Measurements from ENCODE around the gene NOL4L.
A peak's percentile ranks its signal among the peaks of the same experiment; 100 is the strongest.

NOL4L gene

DNA sequence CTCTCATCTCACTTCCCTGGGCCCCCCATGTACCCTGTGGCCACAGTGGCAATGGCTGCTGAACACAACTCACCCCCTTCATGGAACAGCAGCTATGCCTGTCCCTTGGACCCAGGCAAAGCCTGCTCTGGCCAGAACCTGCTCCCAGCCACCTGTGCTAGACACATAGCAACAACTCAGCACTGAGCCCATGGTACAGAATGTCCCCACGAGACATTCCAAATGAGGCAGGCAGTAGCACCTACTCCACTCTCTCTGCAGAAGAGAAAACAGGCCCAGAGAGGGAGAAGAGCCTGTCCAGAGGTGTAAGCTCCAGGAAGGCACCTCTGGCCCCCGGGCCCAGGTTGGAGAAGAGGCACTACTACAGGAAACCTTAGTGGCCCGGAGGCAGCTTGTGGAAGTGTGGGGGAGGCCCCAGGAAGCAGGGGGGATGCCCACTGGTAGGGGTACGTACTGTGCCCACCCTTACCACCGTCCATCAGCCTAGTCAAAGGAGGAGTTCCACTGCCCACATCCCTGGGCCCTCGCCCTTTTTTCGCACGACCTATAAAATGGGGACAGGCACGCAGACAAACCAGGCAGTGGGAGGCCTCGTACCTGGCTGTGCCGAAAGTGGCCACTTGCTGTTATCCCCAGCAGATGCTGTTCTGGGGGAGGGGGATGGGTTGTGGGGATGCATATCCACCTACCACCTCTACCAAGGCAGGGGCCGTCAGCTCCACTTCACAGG lies 129.8 kb downstream of the NOL4L start:
- ATAC-seq, result no peak
- H3K27ac Mint-ChIP-seq, result peak overlapping the region; percentile 31
- no peaks in the 10 kb centered on the region for H3K36me3 Mint-ChIP-seq
- no peaks in the 10 kb centered on the region for H3K27me3 Mint-ChIP-seq
- H3K9me3 Mint-ChIP-seq, result no peaks in the 10 kb centered on the region
- H3K4me3 Mint-ChIP-seq, result no peak overlapping the region
- peaks cover 20% of the 10 kb centered on the region for H3K4me1 Mint-ChIP-seq

DNA sequence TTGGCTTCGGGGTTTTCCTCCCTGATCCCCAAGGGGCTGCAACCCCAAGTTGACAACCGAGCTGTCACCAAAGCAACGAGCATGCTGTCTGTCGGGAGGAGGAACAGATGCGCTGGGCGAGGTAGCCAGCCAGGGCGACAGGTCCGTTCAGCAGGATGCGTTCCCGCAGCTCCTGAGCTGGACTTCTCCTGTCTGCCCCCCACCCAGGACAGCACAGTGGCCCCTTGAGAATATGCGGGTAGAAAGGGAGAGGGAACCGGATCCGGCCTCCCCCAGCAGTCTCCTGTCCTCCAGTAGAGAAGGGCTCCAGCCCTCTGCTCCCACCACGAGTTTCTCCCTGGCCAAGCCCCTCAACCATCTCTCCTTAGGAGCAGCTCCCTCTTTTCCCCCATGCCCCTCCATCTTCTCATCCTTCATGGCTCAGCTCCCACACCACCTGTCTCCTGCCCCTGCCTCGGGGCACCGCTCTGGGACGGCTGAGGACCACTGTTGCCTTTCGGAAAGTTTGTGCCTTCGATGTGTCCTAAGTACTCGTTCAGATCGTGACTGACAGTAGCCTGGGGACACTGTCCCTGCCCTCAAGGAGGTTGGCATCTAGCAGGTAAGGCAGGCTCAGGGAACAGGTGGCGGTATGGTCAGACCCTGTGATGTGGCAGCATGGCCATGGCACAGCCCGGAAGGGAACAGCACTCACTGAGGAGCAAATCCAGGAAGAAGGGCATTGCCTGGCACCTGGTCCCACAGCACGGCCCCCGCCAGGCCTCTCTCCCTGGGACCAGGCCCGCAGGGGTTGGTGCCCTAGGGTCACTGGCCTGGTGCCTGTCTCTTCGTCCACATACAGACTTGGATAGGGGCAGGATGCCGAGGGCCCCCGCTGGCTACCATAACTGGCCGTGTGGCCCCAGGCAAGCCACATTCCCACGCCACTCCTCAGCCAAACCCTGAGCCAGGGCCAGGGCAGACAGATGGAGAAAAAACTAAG lies 130.7 kb downstream of the NOL4L start:
- H3K27ac Mint-ChIP-seq, result peak overlapping the region; percentile 31
- no peak overlapping the region for H3K4me3 Mint-ChIP-seq
- H3K36me3 Mint-ChIP-seq, result no peaks in the 10 kb centered on the region
- peaks cover 29% of the 10 kb centered on the region for H3K4me1 Mint-ChIP-seq
- no peak for ATAC-seq
- no peaks in the 10 kb centered on the region for H3K27me3 Mint-ChIP-seq
- H3K9me3 Mint-ChIP-seq, result no peaks in the 10 kb centered on the region

DNA sequence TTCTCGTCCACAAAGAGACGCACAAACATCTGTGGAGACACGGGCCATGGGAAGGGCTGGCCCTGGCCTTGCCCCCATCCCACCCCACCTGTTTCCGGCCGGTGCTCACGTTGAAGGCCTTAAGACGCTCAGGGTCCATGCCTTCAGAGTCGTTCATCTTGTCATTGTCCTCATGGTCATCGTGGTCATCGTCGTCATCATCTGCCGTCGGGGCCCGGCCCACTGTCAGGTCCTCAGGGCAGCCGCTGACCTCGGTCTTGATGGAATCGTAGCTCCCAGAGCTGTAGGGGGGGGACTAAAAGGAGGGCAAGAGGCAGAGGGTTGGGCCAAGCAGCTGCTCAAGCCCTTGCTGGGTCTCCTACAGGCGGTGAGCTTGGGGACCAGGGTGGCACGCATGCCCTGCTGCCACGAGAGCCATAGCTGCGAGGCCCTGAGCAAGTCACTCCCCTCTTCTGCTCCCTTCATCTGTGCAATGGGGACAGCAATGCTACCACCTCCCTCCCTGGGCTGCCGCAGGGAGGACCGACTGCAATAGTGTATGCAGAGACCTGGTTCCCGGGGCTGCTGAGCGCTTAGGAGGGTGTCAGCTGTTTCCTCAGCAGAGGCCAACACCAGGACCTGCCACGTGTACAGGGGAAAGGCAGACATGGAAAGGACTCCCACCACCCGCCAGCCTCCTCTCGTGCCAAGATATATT lies 131.5 kb downstream of the NOL4L start:
- H3K36me3 Mint-ChIP-seq, result no peaks in the 10 kb centered on the region

DNA sequence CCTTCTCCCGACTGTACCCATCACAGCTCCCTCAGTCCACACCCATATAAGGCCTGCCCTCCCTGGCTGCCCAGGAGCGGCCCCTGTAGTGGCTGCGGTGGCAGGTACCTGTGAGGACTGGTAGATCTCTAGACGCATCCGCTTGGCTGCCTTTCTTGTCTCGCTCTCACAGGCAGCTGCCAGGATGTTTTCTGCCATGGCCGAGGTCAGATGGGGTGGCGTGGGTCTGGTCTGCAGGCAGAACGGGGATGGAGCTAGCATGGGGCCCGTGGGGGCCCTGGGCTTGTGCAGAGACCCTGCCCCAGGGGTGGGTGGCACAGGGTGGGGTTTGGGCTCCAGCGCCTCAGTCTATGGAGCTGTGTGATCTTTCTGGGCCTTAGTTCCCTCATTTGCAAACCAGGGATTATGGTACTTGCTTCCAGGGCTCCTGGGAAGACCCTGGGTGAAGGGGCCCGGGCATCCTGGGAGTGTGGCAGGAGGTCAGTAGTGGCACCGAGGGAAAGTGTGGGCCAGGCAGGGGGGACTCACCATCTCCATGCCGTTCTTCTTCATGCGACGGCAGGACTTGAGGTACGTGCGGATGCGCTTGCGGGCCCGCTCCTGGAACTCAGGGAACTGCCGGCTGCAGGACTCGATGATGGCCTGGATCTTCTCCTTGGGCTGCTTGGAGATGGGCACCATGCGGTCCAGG lies 132.2 kb downstream of the NOL4L start:
- no peak overlapping the region for H3K4me3 Mint-ChIP-seq
- ATAC-seq, result no peak
- H3K36me3 Mint-ChIP-seq, result no peaks in the 10 kb centered on the region
- no peaks in the 10 kb centered on the region for H3K9me3 Mint-ChIP-seq
- H3K4me1 Mint-ChIP-seq, result peaks cover 24% of the 10 kb centered on the region
- peak overlapping the region; percentile 22 for H3K27ac Mint-ChIP-seq
- H3K27me3 Mint-ChIP-seq, result no peaks in the 10 kb centered on the region

More for the DNA sequence above, 131.5 kb downstream of the NOL4L start:
- Mint-ChIP-seq H3K4me3 (no peak overlapping the region), H3K27me3 (no peaks in the 10 kb centered on the region), H3K4me1 (peaks cover 31% of the 10 kb centered on the region), H3K27ac (no peak overlapping the region), H3K9me3 (no peaks in the 10 kb centered on the region)
- no peak for ATAC-seq

DNA sequence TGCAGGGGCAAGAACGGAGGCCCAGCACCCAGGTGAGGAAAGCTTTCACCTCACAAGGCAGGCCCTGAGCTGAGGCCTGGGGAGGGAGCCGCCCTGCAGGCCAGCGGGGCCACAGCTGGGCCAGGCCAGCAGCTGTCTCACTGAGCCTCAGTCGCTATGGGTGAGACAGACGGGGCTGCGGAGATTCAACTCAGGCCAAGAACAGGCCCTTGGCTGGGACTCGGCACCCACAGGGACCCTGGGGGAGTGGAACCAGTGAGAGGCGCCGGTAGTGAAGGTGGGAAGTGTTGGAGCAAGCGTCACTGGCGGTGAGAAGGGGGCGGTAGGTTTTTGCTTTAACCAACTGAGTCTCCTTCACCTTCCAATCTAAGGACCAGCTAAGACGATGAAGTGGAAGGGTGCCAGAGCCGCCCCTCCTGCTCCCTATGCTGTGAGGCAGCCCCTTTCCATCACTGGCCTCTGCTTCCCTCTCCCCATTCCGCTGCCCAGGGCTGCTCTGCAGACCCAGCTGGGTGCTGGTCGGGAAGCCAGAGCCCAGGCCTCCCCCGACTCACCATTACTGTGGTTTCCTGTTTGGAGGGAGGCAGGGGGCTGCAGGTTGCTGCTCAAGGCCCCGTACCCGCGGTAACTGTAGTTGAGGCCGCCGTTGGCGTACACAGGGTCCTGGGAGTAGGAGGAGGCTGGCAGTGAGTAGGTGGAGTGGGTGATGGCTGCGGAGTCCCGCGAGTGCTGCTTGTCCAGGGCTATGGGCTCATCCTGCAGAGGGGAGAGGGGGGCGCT lies 133.3 kb downstream of the NOL4L start:
- Mint-ChIP-seq H3K36me3 (peaks cover 1% of the 10 kb centered on the region), H3K4me1 (peaks cover 19% of the 10 kb centered on the region), H3K9me3 (no peaks in the 10 kb centered on the region), H3K4me3 (no peak overlapping the region), H3K27me3 (no peaks in the 10 kb centered on the region), H3K27ac (no peak overlapping the region)
- no peak for ATAC-seq

DNA sequence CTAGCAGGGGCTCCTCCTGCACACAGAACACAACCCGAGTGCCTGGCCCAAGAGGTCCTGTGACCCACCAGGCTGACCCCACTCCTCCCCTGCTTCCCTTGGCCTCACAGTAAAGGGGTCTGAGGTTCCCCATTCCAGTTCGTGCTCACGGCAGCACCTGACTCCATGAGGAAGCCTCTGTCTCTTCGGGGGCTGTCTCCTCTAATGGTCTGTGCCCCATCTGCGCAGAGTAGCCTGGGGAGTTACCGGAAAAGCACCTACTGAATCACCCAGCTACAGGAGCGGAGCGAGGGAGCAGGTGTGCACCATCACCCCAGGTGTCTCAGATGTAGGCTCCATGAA lies 133.8 kb downstream of the NOL4L start:
- no peaks in the 10 kb centered on the region for H3K9me3 Mint-ChIP-seq
- H3K4me1 Mint-ChIP-seq, result peaks cover 19% of the 10 kb centered on the region
- H3K27me3 Mint-ChIP-seq, result no peaks in the 10 kb centered on the region
- H3K4me3 Mint-ChIP-seq, result no peak overlapping the region
- H3K36me3 Mint-ChIP-seq, result peaks cover 4% of the 10 kb centered on the region
- ATAC-seq, result no peak
- no peak overlapping the region for H3K27ac Mint-ChIP-seq

DNA sequence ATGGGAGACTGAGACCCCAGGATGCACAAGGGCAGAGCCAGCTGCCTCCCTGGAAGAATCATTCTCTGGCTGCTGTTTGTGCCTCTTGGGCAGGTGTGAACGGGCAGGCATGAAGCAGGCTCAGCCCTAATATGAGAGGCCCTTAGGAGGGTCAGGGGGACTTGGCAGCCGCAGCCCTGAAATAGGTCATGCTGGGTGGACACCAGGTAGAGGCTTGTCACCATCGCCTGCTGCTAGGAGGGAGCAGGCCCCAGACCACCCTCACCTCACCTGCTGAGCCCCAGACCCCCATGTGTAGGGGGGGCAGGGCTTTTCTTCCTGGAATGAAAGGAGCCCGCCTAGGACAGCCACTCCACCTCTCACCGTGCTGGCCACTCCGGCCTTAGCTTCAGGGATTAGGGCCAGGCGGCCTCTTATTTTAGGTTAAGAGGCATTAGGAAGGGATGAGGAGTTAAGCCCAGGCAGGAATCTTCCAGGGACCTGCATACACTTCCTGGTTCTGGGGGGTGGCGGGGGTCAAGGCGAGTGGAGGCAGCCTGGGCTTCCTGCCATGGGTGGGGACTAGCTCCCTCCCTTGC lies 134.6 kb downstream of the NOL4L start:
- ATAC-seq, result no peak
- H3K9me3 Mint-ChIP-seq, result no peaks in the 10 kb centered on the region
- H3K27ac Mint-ChIP-seq, result peak overlapping the region; percentile 61
- no peak overlapping the region for H3K4me3 Mint-ChIP-seq
- peaks cover 6% of the 10 kb centered on the region for H3K36me3 Mint-ChIP-seq
- no peaks in the 10 kb centered on the region for H3K27me3 Mint-ChIP-seq
- peaks cover 23% of the 10 kb centered on the region for H3K4me1 Mint-ChIP-seq

DNA sequence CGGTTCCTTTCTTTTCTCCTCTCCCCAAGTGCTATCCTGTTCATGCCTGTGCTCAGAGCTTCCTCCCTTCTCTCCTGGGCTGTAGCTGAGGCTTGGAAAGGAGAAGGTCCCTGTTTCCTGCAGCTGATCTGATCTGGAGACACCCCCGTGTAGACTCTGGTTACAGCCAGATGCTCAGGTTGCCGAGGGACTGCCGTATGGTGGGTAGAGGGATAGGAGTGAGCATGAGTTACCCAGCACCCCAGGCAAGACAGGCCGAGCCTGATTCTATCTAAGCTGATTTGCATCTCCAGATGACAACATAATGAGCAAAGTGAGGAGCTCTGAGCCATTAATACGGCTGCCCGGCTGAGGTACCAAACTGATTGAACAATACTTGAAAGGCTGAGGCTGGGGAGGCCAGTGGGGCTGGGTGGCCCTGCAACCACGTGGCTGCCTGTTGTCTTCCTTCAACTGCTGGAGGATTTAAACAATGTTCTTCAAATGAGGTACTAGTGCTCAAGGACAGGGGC lies 135.2 kb downstream of the NOL4L start:
- Mint-ChIP-seq H3K4me3 (no peak overlapping the region), H3K36me3 (peaks cover 10% of the 10 kb centered on the region), H3K4me1 (peaks cover 23% of the 10 kb centered on the region), H3K27ac (peak overlapping the region; percentile 61), H3K27me3 (no peaks in the 10 kb centered on the region), H3K9me3 (no peaks in the 10 kb centered on the region)
- ATAC-seq, result no peak

DNA sequence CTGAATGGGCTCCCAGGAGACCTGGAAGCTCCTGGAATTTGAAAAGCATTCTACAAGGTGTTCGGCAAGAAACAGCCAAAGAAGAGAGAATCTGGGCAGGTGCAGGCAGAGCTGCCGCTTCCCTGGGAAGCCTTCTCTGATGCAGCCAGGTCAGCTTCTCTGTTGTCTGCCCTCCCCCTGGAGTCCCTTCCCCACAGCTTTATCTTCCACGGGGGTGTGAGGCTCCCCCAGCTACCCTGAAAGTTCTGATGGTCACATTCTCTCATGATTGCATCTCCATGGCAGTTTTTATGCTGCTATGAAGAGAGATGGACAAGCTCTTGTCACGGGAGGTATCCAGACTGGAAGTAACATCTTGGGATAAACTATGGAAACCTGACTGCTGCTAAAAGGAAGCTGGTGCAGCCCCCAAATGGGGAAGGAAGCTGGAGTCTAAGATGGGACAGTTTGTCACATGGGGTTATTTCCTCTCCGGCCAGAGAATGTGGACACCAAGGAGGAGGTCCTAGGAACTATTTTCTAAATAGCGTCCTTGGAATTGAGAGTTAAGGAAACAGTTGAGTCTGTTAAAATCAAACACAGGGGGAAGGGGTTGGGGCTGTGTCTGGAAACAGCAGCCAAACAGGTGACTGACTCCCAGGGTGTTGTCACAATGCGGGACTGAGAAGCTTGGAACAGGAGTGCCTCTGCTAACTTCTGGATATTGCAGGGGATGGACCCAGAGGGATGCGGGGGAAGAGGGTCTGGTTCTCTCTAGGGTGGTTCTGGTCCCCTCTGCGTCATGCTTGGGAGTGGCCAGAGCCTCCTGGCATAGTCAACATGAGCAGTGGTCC lies 135.9 kb downstream of the NOL4L start:
- no peaks in the 10 kb centered on the region for H3K9me3 Mint-ChIP-seq
- peak overlapping the region; percentile 61 for H3K27ac Mint-ChIP-seq
- H3K4me3 Mint-ChIP-seq, result no peak overlapping the region
- H3K36me3 Mint-ChIP-seq, result peaks cover 10% of the 10 kb centered on the region
- no peaks in the 10 kb centered on the region for H3K27me3 Mint-ChIP-seq
- ATAC-seq, result no peak
- H3K4me1 Mint-ChIP-seq, result peaks cover 27% of the 10 kb centered on the region

DNA sequence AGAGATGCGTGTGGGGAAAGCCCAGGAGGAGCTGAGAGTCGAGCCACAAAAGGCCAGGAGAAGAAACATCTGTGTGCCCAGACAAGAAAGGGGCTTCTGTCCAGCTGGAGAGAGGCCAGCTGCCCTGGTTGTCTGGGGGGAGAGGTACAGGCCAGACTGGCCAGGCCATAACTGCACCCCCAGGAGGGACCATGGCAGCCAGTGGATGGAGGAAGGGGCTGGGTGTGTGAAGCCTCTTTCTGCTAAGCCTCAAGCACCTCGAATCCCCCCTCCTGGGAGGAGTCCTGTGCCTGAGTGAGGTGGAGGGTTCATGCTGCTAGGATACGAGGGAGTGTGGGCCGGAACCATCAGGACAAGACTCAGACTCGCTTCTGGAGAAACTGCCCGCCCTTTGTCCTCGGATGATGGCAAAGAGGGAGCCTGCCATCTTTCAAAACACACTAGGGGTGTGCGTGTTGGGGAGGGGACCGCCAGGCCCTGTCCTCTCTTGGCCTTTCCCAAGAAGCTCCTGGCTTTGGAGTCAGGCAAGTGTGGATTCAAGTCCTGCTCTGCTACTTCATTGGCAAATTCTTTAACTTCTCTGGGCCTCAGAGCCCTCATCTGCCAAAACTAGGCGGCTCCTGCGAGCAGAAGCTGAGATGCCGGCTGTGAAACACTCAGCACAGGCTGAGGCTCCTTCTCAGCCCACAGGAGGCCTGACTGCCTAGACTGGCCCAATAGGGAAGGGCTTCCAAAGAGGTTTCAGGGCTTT lies 136.7 kb downstream of the NOL4L start:
- ATAC-seq, result no peak
- H3K36me3 Mint-ChIP-seq, result peaks cover 10% of the 10 kb centered on the region
- no peak overlapping the region for H3K4me3 Mint-ChIP-seq

DNA sequence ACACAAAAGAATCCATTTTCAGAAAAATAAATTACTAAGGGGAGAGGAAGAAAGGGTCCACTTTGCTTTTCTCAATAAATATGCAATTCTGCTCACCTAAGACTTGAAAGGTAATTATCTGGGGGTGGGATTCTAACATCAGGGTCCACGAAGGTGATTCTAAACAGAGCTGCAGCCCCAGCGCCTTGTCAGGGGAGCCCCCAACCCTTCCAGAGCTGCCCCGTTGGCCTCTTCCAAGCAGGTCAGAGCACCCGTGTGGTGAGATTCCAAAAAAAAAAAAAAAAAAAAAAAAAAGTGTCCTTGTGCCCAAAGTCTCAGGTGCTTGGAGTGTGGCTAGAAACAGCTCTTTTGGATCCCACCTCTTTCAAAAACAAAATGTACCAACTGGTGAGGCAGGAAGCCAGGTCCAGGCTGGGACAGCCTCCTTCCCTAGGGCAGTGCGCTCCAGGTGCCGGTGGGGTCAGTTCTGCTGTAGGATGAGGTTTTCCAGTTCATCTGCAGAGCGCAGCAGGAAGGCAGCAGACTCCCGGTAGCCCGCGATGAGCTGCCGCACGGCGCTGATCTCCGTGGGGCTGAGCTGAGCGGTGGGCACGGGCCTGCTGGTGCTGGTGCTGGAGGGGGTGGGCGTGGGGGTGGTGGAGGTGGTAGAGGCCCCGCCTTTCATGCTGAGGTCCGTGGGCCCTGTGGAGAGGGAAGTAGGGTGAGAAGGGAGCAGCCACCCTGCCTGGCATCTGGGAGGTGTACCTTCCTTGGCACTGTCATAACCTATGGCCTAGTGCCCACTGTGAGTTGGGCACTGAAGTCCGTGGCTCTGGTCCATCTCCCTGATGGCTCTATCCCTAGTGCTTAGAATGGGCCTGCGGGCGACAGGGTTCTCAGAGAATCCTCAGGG lies 137.8 kb downstream of the NOL4L start:
- Mint-ChIP-seq H3K27ac (peak overlapping the region; percentile 4), H3K4me3 (no peak overlapping the region), H3K36me3 (peaks cover 17% of the 10 kb centered on the region), H3K9me3 (no peaks in the 10 kb centered on the region), H3K27me3 (no peaks in the 10 kb centered on the region), H3K4me1 (peaks cover 46% of the 10 kb centered on the region)
- ATAC-seq, result no peak

More for the DNA sequence above, 136.7 kb downstream of the NOL4L start:
- Mint-ChIP-seq H3K4me1 (peaks cover 35% of the 10 kb centered on the region), H3K27ac (peak overlapping the region; percentile 4), H3K9me3 (no peaks in the 10 kb centered on the region), H3K27me3 (no peaks in the 10 kb centered on the region)

All from stimulated activated memory B cell treated with anti-CD40 and anti-IgM and Interleukin-4, amounts not matched to agents 10 μg/mL and 1 μg/mL and 100 μg/mL, for 72 hours (primary cell).